HPDE6-E6E7 (cell line): ENCODE data around the gene RUNX1.

Experiments
- DNase-seq: peaks from one replicate; pipeline ENCODE4 v3.0.0; 2011; ENCODE audit warnings: missing footprints; ENCODE audit errors: extremely low spot score

RUNX1 gene

GRCh38 chr21:35048706-35049617, at the start of gene RUNX1:
Gene RUNX1, minus strand, starts transcription at chr21:35049302.
- DNase-seq = peak; percentile 12

- no peak for DNase-seq
Measured at GRCh38 chr21:35097525-35097924, 48.4 kb upstream of the RUNX1 start.

- DNase-seq = no peak
Measured at GRCh38 chr21:35096959-35097358, 47.9 kb upstream of the RUNX1 start.

DNA sequence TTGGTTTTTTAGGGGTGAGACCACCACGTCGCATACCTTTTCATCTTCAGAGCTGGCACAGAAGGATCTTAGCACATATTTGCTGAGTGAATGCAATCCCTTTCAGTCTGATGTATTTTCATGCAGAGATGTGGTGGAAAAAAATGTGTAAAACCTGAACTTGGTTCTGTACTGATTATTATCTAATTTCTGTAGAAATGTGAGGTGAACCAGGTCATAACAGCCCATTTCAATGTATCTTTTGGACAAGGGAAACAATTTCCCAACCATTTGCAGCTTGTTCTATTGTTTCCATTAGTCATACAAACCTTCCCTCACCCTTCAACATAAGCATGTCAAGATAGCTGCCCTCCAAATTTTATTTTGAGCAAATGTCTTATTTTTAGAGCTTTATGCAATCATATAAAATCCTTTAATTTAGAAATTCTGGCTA, 46.8 kb upstream of the RUNX1 start:
- DNase-seq = no peak

DNA sequence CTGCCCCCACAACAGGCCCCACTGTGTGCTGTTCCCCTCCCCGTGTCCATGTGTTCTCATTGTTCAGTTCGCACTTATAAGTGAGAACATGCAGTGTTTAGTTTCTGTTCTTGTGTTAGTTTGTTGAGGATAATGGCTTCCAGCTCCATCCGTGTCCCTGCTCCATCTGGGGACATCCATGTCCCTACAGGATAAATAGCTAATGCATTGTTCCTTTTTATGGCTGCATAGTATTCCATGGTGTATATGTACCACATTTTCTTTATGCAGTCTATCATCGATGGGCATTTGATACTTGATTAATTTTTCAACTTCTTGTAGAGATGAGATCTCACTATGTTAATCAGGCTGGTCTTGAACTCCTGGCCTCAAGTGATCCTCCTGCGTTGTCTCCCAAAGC, 44.4 kb upstream of the RUNX1 start:
- DNase-seq = no peak

GRCh38 chr21:35091496-35091895, 42.4 kb upstream of the RUNX1 start:
- no peak for DNase-seq

DNA sequence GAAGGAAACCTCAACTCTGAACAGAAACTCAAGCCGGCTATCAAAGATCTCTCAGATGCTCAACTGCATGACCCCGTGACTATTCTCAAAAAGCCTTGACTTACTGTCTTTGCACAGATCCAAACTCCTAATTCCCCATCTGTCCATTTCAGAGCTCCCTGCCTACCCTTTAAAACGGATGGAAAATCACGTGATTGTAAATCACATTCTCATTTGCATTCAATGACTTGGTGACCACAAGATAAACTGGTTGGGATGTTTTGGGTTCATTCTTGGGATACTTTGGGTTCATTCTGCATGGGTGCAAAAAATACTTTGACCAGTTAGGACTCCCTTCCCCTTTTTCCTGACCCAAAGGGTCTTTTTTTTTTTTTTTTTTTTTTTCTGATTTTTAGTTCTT, 41.3 kb upstream of the RUNX1 start:
- DNase-seq = no peak

- DNase-seq = no peak
Measured at GRCh38 chr21:35088319-35088771, 39.2 kb upstream of the RUNX1 start.

DNA sequence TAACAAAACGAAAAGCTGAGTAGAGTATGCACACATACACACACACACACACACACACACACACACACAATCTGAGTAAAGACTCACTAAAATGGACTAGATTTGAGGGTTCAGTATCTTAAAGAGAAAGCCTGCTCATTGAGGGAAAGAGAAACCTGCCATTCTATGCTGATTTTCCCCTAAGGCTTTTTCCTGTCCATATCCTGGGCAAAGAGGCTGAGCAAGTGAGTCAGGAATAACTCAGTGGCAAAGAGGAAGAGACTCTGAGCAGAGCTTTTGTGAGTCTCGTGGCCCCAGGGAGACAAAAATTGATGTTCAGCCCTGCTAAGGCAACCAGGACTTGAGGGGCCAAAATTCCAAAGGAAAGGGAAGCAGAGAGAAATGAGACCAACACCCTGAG, 37.3 kb upstream of the RUNX1 start:
- DNase-seq = peak; percentile 68

DNA sequence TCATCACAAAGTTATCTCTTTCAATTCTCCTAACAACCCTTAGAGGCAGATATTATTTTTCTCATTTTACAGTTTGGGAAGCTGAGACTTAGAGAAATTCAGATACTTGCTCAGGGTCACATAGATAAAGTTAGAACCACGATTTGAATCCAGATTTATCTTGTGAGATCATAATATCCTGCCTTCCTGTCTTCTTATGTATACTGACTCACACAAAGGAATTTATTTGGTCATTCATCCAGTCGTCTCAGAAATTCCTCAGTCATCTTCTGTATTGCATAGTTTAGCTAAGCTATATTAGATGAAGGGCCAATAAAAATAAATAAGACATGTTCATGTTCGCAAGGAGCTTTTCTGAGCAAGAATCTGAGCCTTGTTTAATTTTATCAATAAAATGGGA, 35.8 kb upstream of the RUNX1 start:
- peak; percentile 23 for DNase-seq

- no peak for DNase-seq
Measured at GRCh38 chr21:35083246-35083645, 34.1 kb upstream of the RUNX1 start.

- DNase-seq = no peak
Measured at GRCh38 chr21:35081861-35082260, 32.8 kb upstream of the RUNX1 start.

DNA sequence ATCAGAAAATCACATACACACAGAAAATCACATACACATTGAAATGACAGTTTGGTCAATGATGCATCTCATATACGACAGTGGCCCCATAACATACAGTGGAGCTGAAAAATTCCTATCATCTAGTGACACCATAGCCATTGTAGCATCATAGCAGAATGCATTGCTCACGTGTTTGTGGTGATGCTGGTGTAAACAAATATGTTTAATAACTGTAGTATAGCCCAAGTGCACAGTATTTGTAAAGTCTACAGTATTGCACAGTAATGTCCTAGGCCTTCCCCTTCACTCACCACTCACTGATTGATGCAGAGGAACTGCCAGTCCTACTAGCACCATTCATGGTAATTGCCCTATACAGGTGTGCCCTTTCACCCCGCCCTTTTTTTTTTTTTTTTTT, 30.1 kb upstream of the RUNX1 start:
- no peak for DNase-seq

DNA sequence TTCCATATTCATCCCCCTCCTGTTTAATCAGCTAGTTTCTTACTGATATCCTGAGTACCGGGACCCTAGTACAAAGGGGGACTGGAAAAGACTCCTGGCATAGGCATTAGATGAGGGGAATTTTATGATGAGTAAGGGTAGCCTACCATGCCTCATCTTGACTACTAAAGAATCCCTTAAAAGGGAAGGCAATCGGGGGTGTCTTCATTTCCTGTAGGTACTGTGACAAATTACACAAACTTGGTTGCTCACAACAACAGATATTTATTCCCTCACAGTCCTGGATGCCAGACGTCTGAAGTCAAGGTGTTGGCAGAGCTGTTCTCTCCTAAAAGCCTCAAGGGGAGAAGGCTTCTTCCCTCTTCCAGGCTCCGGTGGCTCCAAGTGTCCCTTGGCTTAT, 28.9 kb upstream of the RUNX1 start:
- no peak for DNase-seq

DNA sequence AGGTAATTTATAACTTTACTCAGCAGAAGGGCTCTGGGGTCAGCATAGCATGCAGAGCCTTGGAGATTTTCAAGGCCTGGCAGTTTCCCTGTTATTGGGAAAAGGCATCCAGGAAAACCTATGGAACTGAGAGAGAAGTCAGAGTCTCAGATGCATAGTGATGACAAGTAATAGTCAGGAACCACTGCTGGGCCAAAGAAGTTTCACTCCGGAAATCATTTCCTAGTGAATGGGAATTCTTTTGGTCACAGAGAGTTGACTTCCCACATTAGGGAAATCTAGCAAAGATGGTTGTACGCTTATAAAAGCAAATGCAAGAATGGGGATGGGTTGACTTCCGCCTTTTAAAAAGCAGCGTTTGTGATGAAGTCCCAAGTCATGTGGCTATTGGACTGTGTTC, 28.4 kb upstream of the RUNX1 start:
- no peak for DNase-seq

DNA sequence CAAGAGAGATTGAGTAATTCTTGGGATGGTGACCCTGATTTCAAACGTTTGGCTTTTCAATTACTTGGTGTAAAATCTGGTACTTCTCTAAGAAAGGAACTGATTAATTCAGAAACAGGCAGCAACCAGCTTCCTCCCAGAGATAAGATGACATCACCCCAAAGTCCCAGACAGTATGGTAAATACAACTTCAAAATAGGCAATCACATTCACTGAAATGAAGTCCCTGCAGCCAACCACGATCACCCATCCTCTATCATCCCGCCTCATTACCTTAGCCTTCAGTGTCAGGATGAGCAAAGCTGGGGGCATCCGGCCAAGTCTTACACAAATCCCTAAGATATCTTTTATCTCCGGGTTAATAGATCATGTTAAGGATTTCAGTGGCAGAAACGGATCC, 26.4 kb upstream of the RUNX1 start:
- no peak for DNase-seq

- no peak for DNase-seq
Measured at GRCh38 chr21:35072960-35073359, 23.9 kb upstream of the RUNX1 start.

DNA sequence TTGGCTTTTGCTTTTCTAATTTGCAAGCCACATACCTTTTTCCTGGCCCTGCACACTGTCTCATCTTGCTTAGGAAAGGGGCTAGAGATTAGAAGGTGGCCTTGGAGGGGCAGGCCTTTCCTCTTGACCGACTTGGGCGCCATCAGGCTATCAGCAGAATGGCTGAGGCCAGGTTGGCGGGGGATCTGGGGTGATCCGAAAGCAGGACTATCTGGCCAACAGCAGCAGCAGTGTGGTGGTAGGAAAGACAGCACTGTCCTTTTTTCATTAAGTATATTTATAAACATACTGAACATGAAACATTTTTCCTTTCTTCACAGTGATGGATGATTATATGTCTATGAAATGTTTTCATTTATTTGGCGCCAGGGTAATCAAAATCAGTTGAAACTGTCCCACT, 23.5 kb upstream of the RUNX1 start:
- no peak for DNase-seq

- no peak for DNase-seq
Measured at GRCh38 chr21:35071347-35071746, 22.2 kb upstream of the RUNX1 start.

DNA sequence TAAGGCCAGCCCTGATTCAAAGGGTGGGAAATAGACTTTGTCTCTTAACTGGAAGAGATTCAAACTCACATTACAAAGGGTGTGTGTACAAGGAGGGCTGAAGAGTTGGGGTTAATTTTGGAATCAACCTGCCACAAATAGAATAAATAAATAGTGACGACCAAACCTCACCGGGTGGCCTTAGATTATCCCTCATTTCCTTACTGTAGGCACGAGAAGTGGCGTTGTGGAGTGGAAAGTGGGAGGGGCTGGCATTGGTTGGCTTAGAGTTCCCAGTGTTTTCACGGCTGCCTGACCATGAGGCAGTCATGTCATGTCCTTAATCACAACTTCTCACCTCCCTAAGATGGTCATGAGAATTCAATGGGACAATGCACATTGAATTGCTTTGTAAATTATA, 21.3 kb upstream of the RUNX1 start:
- DNase-seq = no peak

DNA sequence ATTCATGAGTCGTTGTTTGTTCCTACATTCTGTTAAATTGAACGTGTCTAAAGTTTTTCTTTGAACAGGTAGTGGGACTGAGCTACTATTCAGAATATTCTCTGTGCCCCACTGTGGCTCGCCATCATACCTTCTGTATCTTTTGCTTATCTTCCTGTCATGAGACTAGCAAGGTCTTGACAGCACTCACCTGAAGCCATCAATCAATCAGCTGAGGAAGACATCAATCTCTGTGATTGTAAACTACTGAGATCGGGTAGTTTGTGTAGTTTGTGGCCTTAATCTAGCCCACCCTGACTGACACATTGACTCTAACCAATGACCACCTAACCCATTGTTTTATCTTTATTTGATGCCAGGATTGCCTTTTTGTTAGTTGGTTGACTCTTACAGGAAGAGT, 17.7 kb upstream of the RUNX1 start:
- DNase-seq = no peak

- peak; percentile 84 for DNase-seq
Measured at GRCh38 chr21:35063428-35064172, 14.5 kb upstream of the RUNX1 start.

DNA sequence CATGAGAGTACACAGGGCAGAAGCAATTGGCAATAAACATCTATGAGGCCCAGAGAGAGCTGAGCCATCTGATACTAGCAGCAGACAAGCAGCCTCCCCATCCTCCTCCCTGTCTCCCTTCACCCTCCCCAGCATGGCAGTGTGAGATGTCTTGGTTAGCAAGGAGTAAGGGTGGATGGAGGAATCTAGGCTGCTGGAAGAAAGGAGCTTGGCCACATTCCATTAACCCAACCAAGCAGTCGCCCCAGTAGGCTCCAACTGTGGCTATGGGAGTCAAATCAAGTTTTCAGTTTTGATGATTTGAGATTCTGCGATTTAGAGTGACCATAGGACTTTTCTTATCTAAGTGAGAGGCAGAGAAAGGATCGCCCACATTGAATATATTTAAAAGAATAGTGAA, 12.9 kb upstream of the RUNX1 start:
- DNase-seq = no peak
